ENCODE data around the gene CRELD1. TPM values are rescaled to one million over a fixed set of nuclear protein-coding genes. Genes with fewer than 3 reads are reported as not detected.
A peak's percentile ranks its signal among the peaks of the same experiment; 100 is the strongest.

CRELD1 gene
- total and polyA plus RNA-seq, 2 of the 13 experiments (the other 11 are each of a cell fraction or from before 2014, with no cell fraction given) = 27.1 to 61.9 TPM

DNA sequence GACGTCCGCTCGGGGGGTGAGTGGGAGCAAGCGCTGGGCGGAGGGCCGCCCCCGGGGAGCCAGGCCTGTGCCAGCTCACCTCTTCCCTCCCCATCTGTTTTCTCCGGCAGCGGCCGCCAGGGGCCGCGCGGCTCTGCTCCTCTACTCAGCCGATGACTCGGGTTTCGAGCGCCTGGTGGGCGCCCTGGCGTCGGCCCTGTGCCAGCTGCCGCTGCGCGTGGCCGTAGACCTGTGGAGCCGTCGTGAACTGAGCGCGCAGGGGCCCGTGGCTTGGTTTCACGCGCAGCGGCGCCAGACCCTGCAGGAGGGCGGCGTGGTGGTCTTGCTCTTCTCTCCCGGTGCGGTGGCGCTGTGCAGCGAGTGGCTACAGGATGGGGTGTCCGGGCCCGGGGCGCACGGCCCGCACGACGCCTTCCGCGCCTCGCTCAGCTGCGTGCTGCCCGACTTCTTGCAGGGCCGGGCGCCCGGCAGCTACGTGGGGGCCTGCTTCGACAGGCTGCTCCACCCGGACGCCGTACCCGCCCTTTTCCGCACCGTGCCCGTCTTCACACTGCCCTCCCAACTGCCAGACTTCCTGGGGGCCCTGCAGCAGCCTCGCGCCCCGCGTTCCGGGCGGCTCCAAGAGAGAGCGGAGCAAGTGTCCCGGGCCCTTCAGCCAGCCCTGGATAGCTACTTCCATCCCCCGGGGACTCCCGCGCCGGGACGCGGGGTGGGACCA is 632 bp upstream of the CRELD1 start (continued):
- TF ChIP-seq, protein P1, sequence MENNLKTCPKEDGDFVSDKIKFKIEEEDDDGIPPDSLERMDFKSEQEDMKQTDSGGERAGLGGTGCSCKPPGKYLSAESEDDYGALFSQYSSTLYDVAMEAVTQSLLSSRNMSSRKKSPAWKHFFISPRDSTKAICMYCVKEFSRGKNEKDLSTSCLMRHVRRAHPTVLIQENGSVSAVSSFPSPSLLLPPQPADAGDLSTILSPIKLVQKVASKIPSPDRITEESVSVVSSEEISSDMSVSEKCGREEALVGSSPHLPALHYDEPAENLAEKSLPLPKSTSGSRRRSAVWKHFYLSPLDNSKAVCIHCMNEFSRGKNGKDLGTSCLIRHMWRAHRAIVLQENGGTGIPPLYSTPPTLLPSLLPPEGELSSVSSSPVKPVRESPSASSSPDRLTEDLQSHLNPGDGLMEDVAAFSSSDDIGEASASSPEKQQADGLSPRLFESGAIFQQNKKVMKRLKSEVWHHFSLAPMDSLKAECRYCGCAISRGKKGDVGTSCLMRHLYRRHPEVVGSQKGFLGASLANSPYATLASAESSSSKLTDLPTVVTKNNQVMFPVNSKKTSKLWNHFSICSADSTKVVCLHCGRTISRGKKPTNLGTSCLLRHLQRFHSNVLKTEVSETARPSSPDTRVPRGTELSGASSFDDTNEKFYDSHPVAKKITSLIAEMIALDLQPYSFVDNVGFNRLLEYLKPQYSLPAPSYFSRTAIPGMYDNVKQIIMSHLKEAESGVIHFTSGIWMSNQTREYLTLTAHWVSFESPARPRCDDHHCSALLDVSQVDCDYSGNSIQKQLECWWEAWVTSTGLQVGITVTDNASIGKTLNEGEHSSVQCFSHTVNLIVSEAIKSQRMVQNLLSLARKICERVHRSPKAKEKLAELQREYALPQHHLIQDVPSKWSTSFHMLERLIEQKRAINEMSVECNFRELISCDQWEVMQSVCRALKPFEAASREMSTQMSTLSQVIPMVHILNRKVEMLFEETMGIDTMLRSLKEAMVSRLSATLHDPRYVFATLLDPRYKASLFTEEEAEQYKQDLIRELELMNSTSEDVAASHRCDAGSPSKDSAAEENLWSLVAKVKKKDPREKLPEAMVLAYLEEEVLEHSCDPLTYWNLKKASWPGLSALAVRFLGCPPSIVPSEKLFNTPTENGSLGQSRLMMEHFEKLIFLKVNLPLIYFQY (CRISPR knock-in tag; IDR thresholded peaks at IDR 0.05; ENCODE audit: borderline replicate concordance) = peak; percentile 28; the same call in 1 of the 2 replicates
- TF ChIP-seq ZFP62 (CRISPR knock-in tag; IDR thresholded peaks at IDR 0.05) (no peak), TEAD2 (CRISPR knock-in tag; IDR thresholded peaks at IDR 0.05) (peak; percentile 26; the same call in 1 of the 2 replicates), HNF4A (CRISPR knock-in tag; IDR thresholded peaks at IDR 0.05) (0 out of 2 replicates have a peak, but pooled peaks have one; percentile 5), MYNN (CRISPR knock-in tag; IDR thresholded peaks at IDR 0.05; ENCODE audit: low read depth) (peak; percentile 31; the same call in 1 of the 2 replicates), ZBTB7B (CRISPR knock-in tag; IDR thresholded peaks at IDR 0.05) (peak; percentile 73), GLI4 (CRISPR knock-in tag; IDR thresholded peaks at IDR 0.05; ENCODE audit: borderline replicate concordance) (no peak), ZNF678 (CRISPR knock-in tag; IDR thresholded peaks at IDR 0.05) (peak; percentile 85), ZMYM3 (CRISPR knock-in tag; IDR thresholded peaks at IDR 0.05) (0 out of 2 replicates have a peak, but pooled peaks have one; percentile 23), NFRKB (IDR thresholded peaks at IDR 0.05) (no peak), NCOR1 (IDR thresholded peaks at IDR 0.05; ENCODE audit: borderline replicate concordance, low read length) (no peak), ELF3 (CRISPR knock-in tag; IDR thresholded peaks at IDR 0.05) (0 out of 2 replicates have a peak, but pooled peaks have one; percentile 17), ZNF747 (CRISPR knock-in tag; IDR thresholded peaks at IDR 0.05; ENCODE audit: borderline replicate concordance) (peak; percentile 69; the same call in 1 of the 2 replicates), PRPF4 (IDR thresholded peaks at IDR 0.05; ENCODE audit: low read depth, low read length, poor library complexity, severe bottlenecking) (no peak), IRX3 (CRISPR knock-in tag; IDR thresholded peaks at IDR 0.05; ENCODE audit: borderline replicate concordance, low read depth) (no peak; the same call in 1 of the 2 replicates)
- TF ChIP-seq, protein P2, sequence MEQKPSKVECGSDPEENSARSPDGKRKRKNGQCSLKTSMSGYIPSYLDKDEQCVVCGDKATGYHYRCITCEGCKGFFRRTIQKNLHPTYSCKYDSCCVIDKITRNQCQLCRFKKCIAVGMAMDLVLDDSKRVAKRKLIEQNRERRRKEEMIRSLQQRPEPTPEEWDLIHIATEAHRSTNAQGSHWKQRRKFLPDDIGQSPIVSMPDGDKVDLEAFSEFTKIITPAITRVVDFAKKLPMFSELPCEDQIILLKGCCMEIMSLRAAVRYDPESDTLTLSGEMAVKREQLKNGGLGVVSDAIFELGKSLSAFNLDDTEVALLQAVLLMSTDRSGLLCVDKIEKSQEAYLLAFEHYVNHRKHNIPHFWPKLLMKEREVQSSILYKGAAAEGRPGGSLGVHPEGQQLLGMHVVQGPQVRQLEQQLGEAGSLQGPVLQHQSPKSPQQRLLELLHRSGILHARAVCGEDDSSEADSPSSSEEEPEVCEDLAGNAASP (CRISPR knock-in tag; IDR thresholded peaks at IDR 0.05; ENCODE audit: borderline replicate concordance) = no peak
- TF ChIP-seq, protein P3, sequence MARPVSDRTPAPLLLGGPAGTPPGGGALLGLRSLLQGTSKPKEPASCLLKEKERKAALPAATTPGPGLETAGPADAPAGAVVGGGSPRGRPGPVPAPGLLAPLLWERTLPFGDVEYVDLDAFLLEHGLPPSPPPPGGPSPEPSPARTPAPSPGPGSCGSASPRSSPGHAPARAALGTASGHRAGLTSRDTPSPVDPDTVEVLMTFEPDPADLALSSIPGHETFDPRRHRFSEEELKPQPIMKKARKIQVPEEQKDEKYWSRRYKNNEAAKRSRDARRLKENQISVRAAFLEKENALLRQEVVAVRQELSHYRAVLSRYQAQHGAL (CRISPR knock-in tag; IDR thresholded peaks at IDR 0.05; ENCODE audit: not compliant biosample characterization) = no peak
- TF ChIP-seq, protein P4, sequence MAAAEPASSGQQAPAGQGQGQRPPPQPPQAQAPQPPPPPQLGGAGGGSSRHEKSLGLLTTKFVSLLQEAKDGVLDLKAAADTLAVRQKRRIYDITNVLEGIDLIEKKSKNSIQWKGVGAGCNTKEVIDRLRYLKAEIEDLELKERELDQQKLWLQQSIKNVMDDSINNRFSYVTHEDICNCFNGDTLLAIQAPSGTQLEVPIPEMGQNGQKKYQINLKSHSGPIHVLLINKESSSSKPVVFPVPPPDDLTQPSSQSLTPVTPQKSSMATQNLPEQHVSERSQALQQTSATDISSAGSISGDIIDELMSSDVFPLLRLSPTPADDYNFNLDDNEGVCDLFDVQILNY (CRISPR knock-in tag; conservative IDR thresholded peaks at IDR 0.05) = peak; percentile 19
- TF ChIP-seq, protein P5, sequence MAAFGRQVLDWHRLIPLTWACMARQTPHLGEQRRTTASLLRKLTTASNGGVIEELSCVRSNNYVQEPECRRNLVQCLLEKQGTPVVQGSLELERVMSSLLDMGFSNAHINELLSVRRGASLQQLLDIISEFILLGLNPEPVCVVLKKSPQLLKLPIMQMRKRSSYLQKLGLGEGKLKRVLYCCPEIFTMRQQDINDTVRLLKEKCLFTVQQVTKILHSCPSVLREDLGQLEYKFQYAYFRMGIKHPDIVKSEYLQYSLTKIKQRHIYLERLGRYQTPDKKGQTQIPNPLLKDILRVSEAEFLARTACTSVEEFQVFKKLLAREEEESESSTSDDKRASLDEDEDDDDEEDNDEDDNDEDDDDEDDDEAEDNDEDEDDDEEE (CRISPR knock-in tag; IDR thresholded peaks at IDR 0.05) = 0 out of 2 replicates have a peak, but pooled peaks have one; percentile 73
- TF ChIP-seq, protein P6, sequence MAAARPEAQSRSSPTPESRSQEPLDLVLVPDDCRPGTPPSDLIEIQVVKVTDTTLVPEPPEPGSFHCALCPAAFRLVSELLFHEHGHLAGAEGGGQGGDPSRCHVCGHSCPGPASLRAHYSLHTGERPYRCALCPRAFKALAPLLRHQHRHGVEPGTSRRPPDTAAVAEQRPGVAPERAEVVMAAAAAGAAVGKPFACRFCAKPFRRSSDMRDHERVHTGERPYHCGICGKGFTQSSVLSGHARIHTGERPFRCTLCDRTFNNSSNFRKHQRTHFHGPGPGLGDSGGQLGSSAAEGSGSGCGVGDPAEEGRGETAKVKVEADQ (CRISPR knock-in tag; IDR thresholded peaks at IDR 0.05; ENCODE audit: borderline replicate concordance) = no peak; the same call in 1 of the 2 replicates
